ENCODE results near the gene CNTN5. TPM values are rescaled to one million over a fixed set of nuclear protein-coding genes. Genes with fewer than 3 reads are reported as not detected.
A peak's percentile ranks its signal among the peaks of the same experiment; 100 is the strongest.

CNTN5 gene
- total RNA-seq, 2 donors from 2014 or later = 1.4 to 3.3 TPM

- Mint-ChIP-seq H3K36me3 (ENCODE audit: low read depth) (no peaks in the 10 kb centered on the region), H3K4me1 (peaks cover 6% of the 10 kb centered on the region), H3K27me3 (ENCODE audit: insufficient read depth) (no peaks in the 10 kb centered on the region), H3K9me3 (no peaks in the 10 kb centered on the region), H3K4me3 (no peak overlapping the region), H3K27ac (no peak overlapping the region)
- H3K9ac ChIP-seq (ENCODE audit: extremely low read depth, low read length, poor library complexity, severe bottlenecking) = no peak overlapping the region
- no peaks in the 10 kb centered on the region for H3K36me3 ChIP-seq (ENCODE audit: control insufficient read depth, insufficient read depth, low read length)
- 89 to 92% methylated on average over 3 to 5 of the region's 5 CpGs for WGBS, 2 experiments (ENCODE audit: insufficient coverage in 1 of 2, insufficient read length in 1 of 2)
- H3K27me3 ChIP-seq (ENCODE audit: control insufficient read depth, insufficient read depth, low read length, poor library complexity, severe bottlenecking) = no peaks in the 10 kb centered on the region
- DNase-seq = no peak
- TF ChIP-seq, protein P1, sequence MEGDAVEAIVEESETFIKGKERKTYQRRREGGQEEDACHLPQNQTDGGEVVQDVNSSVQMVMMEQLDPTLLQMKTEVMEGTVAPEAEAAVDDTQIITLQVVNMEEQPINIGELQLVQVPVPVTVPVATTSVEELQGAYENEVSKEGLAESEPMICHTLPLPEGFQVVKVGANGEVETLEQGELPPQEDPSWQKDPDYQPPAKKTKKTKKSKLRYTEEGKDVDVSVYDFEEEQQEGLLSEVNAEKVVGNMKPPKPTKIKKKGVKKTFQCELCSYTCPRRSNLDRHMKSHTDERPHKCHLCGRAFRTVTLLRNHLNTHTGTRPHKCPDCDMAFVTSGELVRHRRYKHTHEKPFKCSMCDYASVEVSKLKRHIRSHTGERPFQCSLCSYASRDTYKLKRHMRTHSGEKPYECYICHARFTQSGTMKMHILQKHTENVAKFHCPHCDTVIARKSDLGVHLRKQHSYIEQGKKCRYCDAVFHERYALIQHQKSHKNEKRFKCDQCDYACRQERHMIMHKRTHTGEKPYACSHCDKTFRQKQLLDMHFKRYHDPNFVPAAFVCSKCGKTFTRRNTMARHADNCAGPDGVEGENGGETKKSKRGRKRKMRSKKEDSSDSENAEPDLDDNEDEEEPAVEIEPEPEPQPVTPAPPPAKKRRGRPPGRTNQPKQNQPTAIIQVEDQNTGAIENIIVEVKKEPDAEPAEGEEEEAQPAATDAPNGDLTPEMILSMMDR (conservative IDR thresholded peaks at IDR 0.05) = no peak
- H3K4me1 ChIP-seq (ENCODE audit: control insufficient read depth, insufficient read depth, low read length) = no peaks in the 10 kb centered on the region
- H3K4me3 ChIP-seq (ENCODE audit: low read length) = no peak overlapping the region
- H3K9me3 ChIP-seq (ENCODE audit: control insufficient read depth, low read length) = no peaks in the 10 kb centered on the region
- H3K27ac ChIP-seq (ENCODE audit: low read depth, low read length) = no peak overlapping the region
Observed at GRCh38 chr11:100177651-100178050, 1156.9 kb downstream of the CNTN5 start.

- Mint-ChIP-seq H3K27ac (no peak overlapping the region), H3K27me3 (ENCODE audit: insufficient read depth) (no peaks in the 10 kb centered on the region), H3K4me3 (no peak overlapping the region), H3K4me1 (peaks cover 1% of the 10 kb centered on the region), H3K36me3 (ENCODE audit: low read depth) (no peaks in the 10 kb centered on the region), H3K9me3 (no peaks in the 10 kb centered on the region)
- no peak for DNase-seq
- Histone ChIP-seq H3K36me3 (ENCODE audit: control insufficient read depth, insufficient read depth, low read length) (no peaks in the 10 kb centered on the region), H3K4me3 (ENCODE audit: low read length) (no peak overlapping the region), H3K4me1 (ENCODE audit: control insufficient read depth, insufficient read depth, low read length) (no peaks in the 10 kb centered on the region), H3K9me3 (ENCODE audit: control insufficient read depth, low read length) (peaks cover 4% of the 10 kb centered on the region), H3K9ac (ENCODE audit: extremely low read depth, low read length, poor library complexity, severe bottlenecking) (no peak overlapping the region), H3K27me3 (ENCODE audit: control insufficient read depth, insufficient read depth, low read length, poor library complexity, severe bottlenecking) (no peaks in the 10 kb centered on the region), H3K27ac (ENCODE audit: low read depth, low read length) (no peak overlapping the region)
- TF ChIP-seq, protein P1 (conservative IDR thresholded peaks at IDR 0.05) = no peak
Observed at GRCh38 chr11:100182350-100182749, 1161.6 kb downstream of the CNTN5 start.

DNA sequence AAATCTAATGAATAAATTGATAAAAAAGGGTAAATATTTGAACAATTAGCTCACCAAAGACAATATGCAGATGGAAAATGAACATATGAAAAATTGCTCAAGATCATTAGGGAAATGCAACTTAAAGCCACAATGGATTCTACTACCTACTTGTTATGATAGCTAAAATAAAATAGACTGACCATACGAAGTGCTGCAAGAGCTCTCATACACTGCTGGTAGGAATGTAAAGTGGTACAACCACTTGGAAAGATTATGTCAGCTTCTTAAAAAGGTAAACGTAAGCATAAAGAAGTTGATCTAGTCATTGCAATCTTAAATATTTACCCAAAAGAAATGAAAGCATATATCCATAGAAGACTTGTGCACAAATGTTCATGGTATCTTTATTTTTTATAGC, 1162.2 kb downstream of the CNTN5 start:
- Histone ChIP-seq H3K9ac (ENCODE audit: extremely low read depth, low read length, poor library complexity, severe bottlenecking) (no peak overlapping the region), H3K4me1 (ENCODE audit: control insufficient read depth, insufficient read depth, low read length) (no peaks in the 10 kb centered on the region), H3K36me3 (ENCODE audit: control insufficient read depth, insufficient read depth, low read length) (no peaks in the 10 kb centered on the region), H3K27me3 (ENCODE audit: control insufficient read depth, insufficient read depth, low read length, poor library complexity, severe bottlenecking) (no peaks in the 10 kb centered on the region), H3K4me3 (ENCODE audit: low read length) (no peak overlapping the region), H3K9me3 (ENCODE audit: control insufficient read depth, low read length) (peaks cover 4% of the 10 kb centered on the region), H3K27ac (ENCODE audit: low read depth, low read length) (no peak overlapping the region)
- H3K27me3 Mint-ChIP-seq (ENCODE audit: insufficient read depth) = no peaks in the 10 kb centered on the region
- H3K27ac Mint-ChIP-seq = no peak overlapping the region
- DNase-seq = no peak
- 100% methylated on average over 2 of the region's 2 CpGs; no CpG with 5 or more reads in 1 of the 2 experiments for WGBS, 2 experiments (ENCODE audit: insufficient coverage in 1 of 2, insufficient read length in 1 of 2)
- no peak overlapping the region for H3K4me3 Mint-ChIP-seq
- H3K36me3 Mint-ChIP-seq (ENCODE audit: low read depth) = no peaks in the 10 kb centered on the region
- no peaks in the 10 kb centered on the region for H3K9me3 Mint-ChIP-seq
- TF ChIP-seq, protein P1 (conservative IDR thresholded peaks at IDR 0.05) = peak; percentile 20
- no peaks in the 10 kb centered on the region for H3K4me1 Mint-ChIP-seq
